GM12873 (cell line): ENCODE results near the gene SLC7A14.

Source experiments
- TF ChIP-seq, protein P1 (sequence below): IDR thresholded peaks from 2 replicates; pipeline ENCODE4 v1.5.1; 2012; ENCODE audit warnings: low read depth, mild to moderate bottlenecking, moderate library complexity, low read length, control low read depth; ENCODE audit not compliant: insufficient read depth; ENCODE audit errors: missing control alignments

SLC7A14 gene

DNA sequence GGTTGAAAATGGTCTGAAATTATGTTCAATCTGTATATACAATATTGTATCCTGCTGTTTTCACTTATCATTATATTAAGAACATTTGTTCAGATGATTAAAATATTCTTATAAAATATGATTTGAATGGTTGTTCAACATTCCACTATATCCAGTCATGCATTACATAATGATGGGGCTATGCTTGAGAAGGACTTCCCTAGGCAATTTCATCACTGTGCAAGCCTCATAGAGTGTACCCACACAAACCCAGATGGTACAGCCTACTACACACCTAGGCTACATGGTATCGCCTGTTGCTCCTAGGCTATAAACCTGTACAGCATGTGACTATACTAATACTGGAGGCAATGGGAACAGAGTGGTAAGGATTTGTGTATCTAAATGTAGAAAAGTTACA, 30.5 kb downstream of the SLC7A14 start:
- TF ChIP-seq, protein P1, sequence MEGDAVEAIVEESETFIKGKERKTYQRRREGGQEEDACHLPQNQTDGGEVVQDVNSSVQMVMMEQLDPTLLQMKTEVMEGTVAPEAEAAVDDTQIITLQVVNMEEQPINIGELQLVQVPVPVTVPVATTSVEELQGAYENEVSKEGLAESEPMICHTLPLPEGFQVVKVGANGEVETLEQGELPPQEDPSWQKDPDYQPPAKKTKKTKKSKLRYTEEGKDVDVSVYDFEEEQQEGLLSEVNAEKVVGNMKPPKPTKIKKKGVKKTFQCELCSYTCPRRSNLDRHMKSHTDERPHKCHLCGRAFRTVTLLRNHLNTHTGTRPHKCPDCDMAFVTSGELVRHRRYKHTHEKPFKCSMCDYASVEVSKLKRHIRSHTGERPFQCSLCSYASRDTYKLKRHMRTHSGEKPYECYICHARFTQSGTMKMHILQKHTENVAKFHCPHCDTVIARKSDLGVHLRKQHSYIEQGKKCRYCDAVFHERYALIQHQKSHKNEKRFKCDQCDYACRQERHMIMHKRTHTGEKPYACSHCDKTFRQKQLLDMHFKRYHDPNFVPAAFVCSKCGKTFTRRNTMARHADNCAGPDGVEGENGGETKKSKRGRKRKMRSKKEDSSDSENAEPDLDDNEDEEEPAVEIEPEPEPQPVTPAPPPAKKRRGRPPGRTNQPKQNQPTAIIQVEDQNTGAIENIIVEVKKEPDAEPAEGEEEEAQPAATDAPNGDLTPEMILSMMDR, result no peak

DNA sequence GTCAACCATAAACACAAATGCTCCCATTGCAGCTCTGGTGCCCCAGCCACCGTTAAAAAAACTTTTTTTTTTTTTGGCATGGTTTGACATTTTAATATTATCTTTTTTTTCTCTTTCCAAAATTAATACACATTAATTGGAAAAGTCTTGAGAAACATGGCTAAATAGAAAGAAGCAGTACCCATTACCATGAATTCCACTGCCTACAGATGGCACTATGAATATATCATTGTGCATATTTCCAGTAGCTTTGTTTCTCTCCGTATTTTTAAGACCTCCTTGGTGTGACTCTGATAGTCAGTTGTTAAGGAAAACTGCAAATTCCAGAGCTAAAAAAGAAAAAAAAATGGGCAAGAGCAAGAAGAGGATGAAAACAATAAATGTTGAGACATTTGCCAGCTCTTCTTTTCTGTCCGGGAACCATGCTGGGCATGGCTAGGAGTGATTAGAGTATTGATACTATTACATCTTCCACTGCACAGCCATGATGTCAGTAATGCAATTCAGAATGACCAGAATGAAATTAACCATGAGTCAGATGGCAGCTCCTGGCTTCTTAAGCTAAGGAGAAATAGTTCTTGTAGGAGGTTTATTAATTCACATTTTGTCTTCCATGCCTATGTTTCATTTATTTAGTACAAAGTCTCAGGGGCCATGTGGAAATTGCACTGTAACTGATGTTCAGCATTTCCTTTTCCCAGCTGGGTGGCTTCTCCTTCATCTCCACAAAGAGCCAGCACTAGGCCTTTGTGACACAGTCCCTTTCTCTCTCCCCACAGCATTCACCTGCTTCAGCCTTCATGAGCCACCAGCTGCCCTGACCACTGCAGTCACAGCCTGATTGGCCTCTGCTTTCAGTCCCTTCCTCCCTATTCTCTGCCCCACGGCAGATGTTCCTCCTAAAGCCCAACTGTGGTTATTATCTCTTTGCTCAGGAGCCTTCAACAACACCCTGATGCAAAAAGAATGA, 31.8 kb downstream of the SLC7A14 start:
- TF ChIP-seq, protein P1, result no peak

DNA sequence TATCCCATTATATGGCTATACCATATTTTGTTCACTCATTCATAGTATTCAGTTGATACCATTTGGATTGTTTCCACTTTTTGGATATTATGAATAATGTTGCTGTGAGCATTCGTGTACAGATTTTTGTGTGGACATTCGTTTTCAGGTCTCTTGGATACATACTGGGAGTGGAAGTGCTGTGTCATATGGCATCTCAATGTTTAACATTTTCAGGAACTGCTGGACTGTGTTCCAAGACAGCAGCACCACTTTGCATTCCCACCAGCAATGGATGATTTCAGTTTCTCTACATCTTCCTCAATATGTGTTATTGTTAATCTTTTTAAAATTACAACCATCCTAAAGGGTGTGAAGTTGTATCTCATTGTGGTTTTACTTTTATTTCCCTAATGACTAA, 34.6 kb downstream of the SLC7A14 start:
- TF ChIP-seq, protein P1, result no peak

GRCh38 chr3:170542704-170543103, 43.2 kb downstream of the SLC7A14 start:
- TF ChIP-seq, protein P1, result no peak

DNA sequence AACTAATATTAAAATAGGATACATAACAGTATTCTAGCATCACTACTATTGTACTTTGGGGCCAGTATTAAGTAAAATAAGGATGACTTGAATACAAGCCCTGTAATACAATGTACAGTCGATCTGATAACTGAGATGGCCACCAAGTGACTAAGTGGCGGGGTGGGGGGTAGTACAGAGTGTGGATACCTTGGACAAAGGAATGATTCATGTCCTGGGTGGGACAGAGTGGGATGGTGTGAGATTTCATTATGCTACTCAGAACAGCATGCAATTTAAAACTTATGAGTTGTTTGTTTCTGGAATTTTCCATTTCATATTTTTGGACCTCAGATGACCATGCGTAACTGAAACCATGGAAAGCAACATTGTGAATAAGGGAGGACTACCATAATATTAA, 46.0 kb downstream of the SLC7A14 start:
- TF ChIP-seq, protein P1, result no peak

DNA sequence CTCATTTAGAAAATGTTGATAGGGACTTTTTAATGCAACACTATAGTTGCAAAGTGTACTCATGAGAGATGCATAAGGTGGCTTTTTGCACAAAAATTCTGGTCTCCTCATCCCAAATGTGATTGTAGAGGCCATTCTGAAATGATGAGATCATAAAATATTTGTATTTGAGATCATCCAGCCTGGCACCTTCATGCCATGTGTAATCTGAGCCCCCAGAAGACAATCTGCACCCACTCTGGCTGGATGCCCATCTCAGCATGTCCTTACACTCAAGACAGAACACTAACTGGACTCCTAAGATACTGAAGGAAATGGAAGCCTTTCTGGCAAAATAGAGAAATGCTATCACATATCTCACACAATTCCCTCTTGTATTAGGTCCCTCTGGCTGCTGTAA, 49.2 kb downstream of the SLC7A14 start:
- TF ChIP-seq, protein P1, result no peak

DNA sequence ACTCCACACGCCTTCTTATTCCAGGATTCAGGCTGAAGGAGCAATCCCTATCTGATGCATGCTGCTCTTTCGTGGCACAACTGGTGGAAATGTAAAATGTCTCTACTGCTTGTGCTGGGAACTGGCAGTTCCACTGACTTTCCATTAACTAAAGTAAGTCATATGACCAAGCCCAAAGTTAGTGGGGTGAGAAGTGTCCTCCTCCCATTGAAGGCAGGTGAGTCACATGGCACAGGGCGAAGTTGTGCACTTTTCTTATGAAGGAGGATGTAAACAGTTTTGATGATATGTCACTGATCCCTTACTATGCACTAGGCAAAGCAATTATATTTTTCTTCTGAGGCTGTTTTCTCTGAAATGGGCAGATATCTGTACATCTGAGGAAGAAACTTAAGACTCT, 51.6 kb downstream of the SLC7A14 start:
- TF ChIP-seq, protein P1, result no peak
